Measurements from ENCODE around the gene ATP1A1.

Gene ATP1A1

DNA sequence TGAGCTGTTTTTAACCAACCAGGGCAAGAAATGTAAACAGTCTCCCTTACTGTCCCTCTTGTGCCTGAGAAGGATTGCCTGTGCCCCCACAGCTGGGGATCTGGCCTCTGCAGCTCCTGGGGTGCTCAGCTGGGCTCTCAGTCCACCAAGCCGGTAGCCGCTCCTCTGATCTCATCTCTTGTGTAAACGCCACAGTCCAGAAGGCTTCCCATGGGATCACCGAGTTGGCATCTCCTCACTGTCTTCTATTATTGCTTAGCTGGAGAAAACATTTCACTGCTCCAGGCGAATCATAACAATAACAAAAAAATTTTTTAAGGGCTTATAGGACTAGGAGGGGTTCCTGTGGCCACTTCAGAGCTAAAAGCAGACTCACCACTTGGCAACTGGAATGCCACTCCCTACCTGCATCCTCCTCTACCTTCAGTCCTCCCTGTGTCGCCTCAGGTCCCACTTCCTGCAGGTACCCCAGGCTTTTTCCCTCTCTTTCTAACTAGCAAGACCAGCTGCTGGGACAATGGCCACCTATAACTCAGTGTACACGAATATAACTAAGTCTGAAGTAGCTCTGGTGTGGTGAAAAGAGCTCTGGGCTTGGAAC is 75.8 kb downstream of the ATP1A1 start:
- H3K4me3 ChIP-seq (ENCODE audit: low read length in 2 of 2) = no peak overlapping the region
- no peak overlapping the region for H3K9ac ChIP-seq (ENCODE audit: low read depth in 1 of 2, low read length in 2 of 2)
- no peak overlapping the region for H3K27ac ChIP-seq (ENCODE audit: low read depth in 2 of 2, low read length in 2 of 2)
- H3K36me3 ChIP-seq (ENCODE audit: control insufficient read depth in 2 of 2, insufficient read depth in 2 of 2, low read length in 2 of 2) = no peaks in the 10 kb centered on the region
- no peaks in the 10 kb centered on the region for H3K27me3 ChIP-seq (ENCODE audit: control insufficient read depth in 2 of 2, insufficient read depth in 2 of 2, low read length in 2 of 2)
- H3K4me1 ChIP-seq (ENCODE audit: control insufficient read depth in 2 of 2, insufficient read depth in 2 of 2, low read length in 2 of 2) = no peaks in the 10 kb centered on the region
- H3K9me3 ChIP-seq (ENCODE audit: control insufficient read depth in 2 of 2, low read length in 2 of 2) = no peaks in the 10 kb centered on the region

DNA sequence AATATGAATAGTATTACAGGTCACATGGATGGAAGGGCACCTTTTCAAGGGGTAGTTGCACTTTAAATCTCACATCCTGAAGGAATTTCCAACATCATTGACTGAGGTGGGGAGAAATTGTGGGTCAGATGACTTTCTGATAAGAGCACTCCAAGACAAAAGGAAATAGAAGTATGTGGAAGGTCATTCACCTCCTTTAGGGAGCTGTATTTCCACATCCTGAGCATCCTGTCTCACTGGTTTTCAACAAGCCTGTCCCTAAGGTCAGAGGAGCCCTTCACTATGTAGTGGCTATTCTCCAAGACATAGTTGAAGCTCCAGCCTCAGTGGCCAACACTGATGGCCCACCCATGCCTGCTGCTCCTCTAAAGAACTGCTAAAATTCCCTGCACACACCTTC is 76.5 kb downstream of the ATP1A1 start:
- Histone ChIP-seq H3K27ac (ENCODE audit: low read depth in 2 of 2, low read length in 2 of 2) (no peak overlapping the region), H3K4me3 (ENCODE audit: low read length in 2 of 2) (no peak overlapping the region), H3K36me3 (ENCODE audit: control insufficient read depth in 2 of 2, insufficient read depth in 2 of 2, low read length in 2 of 2) (no peaks in the 10 kb centered on the region), H3K9ac (ENCODE audit: low read depth in 1 of 2, low read length in 2 of 2) (no peak overlapping the region), H3K4me1 (ENCODE audit: control insufficient read depth in 2 of 2, insufficient read depth in 2 of 2, low read length in 2 of 2) (no peaks in the 10 kb centered on the region), H3K27me3 (ENCODE audit: control insufficient read depth in 2 of 2, insufficient read depth in 2 of 2, low read length in 2 of 2) (no peaks in the 10 kb centered on the region), H3K9me3 (ENCODE audit: control insufficient read depth in 2 of 2, low read length in 2 of 2) (no peaks in the 10 kb centered on the region)

DNA sequence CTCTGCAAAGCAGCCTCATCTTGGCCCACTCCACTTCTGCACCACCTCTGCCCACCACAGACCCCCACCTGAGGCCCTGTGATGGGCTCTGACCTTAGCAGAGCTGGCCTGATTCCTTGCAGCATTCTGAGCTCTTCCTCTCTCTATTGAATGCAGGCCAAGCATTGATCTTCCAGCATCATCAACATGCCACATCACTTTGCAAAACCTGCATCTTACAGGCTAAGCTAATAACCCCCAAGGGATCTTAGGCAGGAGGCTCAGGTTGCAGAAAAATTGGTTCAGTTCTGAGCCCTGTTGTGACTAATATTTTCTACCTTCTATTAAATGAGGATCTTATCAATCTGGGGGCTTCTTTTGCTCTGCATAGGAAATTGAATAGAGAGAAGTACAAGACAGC is 78.7 kb downstream of the ATP1A1 start:
- H3K9me3 ChIP-seq (ENCODE audit: control insufficient read depth in 2 of 2, low read length in 2 of 2) = no peaks in the 10 kb centered on the region
- no peaks in the 10 kb centered on the region for H3K27me3 ChIP-seq (ENCODE audit: control insufficient read depth in 2 of 2, insufficient read depth in 2 of 2, low read length in 2 of 2)
- no peak overlapping the region for H3K9ac ChIP-seq (ENCODE audit: low read depth in 1 of 2, low read length in 2 of 2)
- H3K4me3 ChIP-seq (ENCODE audit: low read length in 2 of 2) = no peak overlapping the region
- no peaks in the 10 kb centered on the region for H3K36me3 ChIP-seq (ENCODE audit: control insufficient read depth in 2 of 2, insufficient read depth in 2 of 2, low read length in 2 of 2)
- no peak overlapping the region for H3K27ac ChIP-seq (ENCODE audit: low read depth in 2 of 2, low read length in 2 of 2)
- H3K4me1 ChIP-seq (ENCODE audit: control insufficient read depth in 2 of 2, insufficient read depth in 2 of 2, low read length in 2 of 2) = no peaks in the 10 kb centered on the region

DNA sequence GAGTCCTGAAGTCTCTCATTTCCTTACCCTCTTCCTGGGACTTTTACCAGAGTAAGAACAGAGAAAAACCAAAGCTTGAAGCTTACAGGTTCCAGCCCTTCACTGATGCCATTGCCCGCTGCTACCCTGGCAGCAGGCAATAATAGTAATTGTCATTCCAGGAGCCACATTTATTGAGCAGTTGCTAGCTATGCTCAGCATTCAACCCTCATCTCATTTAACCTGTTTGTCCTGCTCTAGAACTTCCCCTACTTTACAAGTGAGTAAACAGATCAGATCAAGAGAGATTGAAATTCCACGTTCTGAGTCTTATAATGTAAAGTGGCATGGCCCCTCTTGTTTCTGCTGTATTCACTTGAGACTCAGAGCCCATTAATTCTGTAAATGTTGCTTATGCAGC is 80.4 kb downstream of the ATP1A1 start:
- Histone ChIP-seq H3K27me3 (ENCODE audit: control insufficient read depth in 2 of 2, insufficient read depth in 2 of 2, low read length in 2 of 2) (no peaks in the 10 kb centered on the region), H3K9me3 (ENCODE audit: control insufficient read depth in 2 of 2, low read length in 2 of 2) (no peaks in the 10 kb centered on the region), H3K4me1 (ENCODE audit: control insufficient read depth in 2 of 2, insufficient read depth in 2 of 2, low read length in 2 of 2) (no peaks in the 10 kb centered on the region), H3K36me3 (ENCODE audit: control insufficient read depth in 2 of 2, insufficient read depth in 2 of 2, low read length in 2 of 2) (no peaks in the 10 kb centered on the region), H3K4me3 (ENCODE audit: low read length in 2 of 2) (no peak overlapping the region), H3K9ac (ENCODE audit: low read depth in 1 of 2, low read length in 2 of 2) (no peak overlapping the region), H3K27ac (ENCODE audit: low read depth in 2 of 2, low read length in 2 of 2) (no peak overlapping the region)

DNA sequence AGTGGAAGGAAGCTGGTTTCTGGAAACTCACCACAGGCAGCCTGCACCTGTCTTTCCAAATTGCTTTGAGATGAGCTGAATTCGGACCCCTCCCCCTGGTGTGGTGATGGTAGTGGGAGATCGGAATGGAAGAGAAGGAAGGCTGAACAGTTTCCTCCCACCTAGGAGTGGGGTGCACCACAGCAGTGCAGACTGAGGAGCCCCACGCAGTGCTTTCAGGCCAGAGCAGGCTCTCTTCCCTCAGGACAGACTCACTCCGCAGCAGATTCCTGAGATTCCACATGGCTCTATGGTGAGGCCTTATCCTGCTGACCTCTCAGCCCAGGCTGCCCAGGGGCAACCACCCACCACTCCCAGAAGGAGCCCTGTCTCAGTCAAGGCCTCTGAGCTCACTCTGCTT is 80.9 kb downstream of the ATP1A1 start:
- no peak overlapping the region for H3K4me3 ChIP-seq (ENCODE audit: low read length in 2 of 2)
- H3K9ac ChIP-seq (ENCODE audit: low read depth in 1 of 2, low read length in 2 of 2) = no peak overlapping the region
- no peak overlapping the region for H3K27ac ChIP-seq (ENCODE audit: low read depth in 2 of 2, low read length in 2 of 2)
- no peaks in the 10 kb centered on the region for H3K27me3 ChIP-seq (ENCODE audit: control insufficient read depth in 2 of 2, insufficient read depth in 2 of 2, low read length in 2 of 2)
- H3K36me3 ChIP-seq (ENCODE audit: control insufficient read depth in 2 of 2, insufficient read depth in 2 of 2, low read length in 2 of 2) = no peaks in the 10 kb centered on the region
- no peaks in the 10 kb centered on the region for H3K9me3 ChIP-seq (ENCODE audit: control insufficient read depth in 2 of 2, low read length in 2 of 2)
- H3K4me1 ChIP-seq (ENCODE audit: control insufficient read depth in 2 of 2, insufficient read depth in 2 of 2, low read length in 2 of 2) = no peaks in the 10 kb centered on the region

All from mucosa of rectum (tissue), 2 donors.